ENCODE data around the gene STAP1.

The STAP1 gene

DNA sequence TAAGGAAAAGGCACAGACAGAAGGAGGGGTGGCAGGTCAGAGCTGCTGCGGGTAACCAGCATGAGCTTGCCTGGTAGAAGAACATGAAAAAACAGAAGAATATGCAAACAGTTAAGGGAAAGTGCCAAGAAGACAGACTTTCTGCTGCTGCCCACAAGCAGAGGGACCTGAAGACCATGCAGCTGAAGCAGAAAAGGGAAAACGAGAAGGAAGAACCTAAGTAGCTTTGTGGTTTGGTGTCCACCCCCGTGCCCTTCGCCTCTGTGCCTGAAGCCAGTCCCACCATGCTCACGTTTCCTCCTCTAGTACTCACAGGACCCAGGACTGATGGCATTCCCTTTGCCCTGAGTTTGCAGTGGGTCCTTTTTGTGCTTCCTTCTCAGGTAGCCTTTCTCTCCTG is 79.6 kb downstream of the STAP1 start:
- no peak overlapping the region for H3K4me3 ChIP-seq (ENCODE audit: low read depth, low read length)
- in situ Hi-C loops (cut with HindIII; ENCODE audit: low pct_ligation_motif_present, low sequenced_read_pairs), result no loop called here
- TF ChIP-seq, protein P1, sequence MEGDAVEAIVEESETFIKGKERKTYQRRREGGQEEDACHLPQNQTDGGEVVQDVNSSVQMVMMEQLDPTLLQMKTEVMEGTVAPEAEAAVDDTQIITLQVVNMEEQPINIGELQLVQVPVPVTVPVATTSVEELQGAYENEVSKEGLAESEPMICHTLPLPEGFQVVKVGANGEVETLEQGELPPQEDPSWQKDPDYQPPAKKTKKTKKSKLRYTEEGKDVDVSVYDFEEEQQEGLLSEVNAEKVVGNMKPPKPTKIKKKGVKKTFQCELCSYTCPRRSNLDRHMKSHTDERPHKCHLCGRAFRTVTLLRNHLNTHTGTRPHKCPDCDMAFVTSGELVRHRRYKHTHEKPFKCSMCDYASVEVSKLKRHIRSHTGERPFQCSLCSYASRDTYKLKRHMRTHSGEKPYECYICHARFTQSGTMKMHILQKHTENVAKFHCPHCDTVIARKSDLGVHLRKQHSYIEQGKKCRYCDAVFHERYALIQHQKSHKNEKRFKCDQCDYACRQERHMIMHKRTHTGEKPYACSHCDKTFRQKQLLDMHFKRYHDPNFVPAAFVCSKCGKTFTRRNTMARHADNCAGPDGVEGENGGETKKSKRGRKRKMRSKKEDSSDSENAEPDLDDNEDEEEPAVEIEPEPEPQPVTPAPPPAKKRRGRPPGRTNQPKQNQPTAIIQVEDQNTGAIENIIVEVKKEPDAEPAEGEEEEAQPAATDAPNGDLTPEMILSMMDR (IDR thresholded peaks at IDR 0.05; ENCODE audit: low read depth, low read length, missing control alignments), result no peak

DNA sequence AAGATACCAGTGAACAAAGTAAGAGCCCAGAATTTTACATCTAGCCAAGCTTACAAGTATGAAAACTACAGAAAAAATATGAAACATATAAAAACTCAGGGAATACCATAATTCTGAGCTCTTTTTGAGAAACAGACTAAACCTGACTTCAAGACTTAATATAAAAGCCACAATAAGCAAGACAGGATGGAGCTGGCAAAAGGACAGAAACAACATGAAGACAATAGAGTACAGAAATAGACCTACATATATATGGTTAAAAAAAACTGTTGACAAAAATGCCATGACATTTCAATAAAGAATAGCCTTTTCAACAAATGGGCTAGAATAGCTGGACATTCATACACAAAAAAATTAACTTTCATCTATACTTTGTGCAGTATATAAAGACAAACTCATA is 93.0 kb downstream of the STAP1 start:
- TF ChIP-seq, protein P1 (IDR thresholded peaks at IDR 0.05; ENCODE audit: low read depth, low read length, missing control alignments), result no peak
- DNase-seq, result no peak
- Histone ChIP-seq H3K27me3 (replicated peaks) (no peaks in the 10 kb centered on the region), H3K4me3 (ENCODE audit: low read depth, low read length) (no peak overlapping the region), H3K36me3 (replicated peaks) (peaks cover 10% of the 10 kb centered on the region), H3K27ac (no peak overlapping the region)
- in situ Hi-C loops (cut with HindIII; ENCODE audit: low pct_ligation_motif_present, low sequenced_read_pairs), result no loop called here

More for the DNA sequence above, 79.6 kb downstream of the STAP1 start:
- peaks cover 11% of the 10 kb centered on the region for H3K36me3 ChIP-seq (replicated peaks)
- DNase-seq, result no peak
- no peak overlapping the region for H3K27ac ChIP-seq
- H3K27me3 ChIP-seq (replicated peaks), result no peaks in the 10 kb centered on the region
